Inflammatory macrophage (primary cell): ENCODE results near the gene RENBP.

ENCODE experiments used
- DNase-seq, 2 donors: peaks; one replicate each; pipeline ENCODE4 v3.0.0-alpha.2; 2020 to 2022

The RENBP gene

DNA sequence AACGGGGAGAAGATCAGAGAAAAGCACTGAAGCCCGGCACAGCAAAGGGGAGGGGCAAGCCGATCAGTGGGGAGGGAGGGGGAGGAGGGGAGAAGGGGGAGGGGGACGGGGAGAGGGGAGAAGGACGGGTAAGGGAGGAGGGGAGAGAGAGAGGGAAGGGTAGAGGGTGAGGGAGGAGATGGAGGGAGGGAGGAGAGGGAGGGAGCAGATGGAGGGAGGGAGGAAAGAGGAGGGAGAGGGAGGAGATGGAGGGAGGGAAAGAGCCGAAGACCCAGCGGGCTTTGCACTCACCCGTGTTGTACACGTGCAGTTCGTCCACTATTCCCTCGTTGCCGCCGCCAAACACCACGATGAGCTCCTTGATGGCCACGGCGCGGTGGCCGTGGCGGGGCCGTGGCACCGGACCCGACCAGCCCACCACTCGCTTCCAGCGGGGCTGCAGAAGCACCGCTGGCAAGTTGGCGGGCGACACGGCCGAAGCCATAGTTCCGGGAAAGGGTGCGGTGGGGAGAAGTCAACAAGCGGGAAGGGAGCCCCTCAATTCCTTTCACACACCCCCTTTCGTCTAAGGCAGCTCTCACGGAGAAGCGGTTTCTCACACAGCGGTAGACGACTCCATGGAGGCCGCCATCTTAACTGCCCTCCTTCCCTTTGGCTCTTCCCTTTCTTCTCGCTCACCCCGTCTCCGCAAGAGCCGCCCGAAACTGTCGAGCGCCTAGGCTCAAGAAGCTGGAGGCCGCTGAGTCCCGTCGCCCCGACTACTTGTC lies 26.1 kb upstream of the RENBP start:
- DNase-seq = no peak

DNA sequence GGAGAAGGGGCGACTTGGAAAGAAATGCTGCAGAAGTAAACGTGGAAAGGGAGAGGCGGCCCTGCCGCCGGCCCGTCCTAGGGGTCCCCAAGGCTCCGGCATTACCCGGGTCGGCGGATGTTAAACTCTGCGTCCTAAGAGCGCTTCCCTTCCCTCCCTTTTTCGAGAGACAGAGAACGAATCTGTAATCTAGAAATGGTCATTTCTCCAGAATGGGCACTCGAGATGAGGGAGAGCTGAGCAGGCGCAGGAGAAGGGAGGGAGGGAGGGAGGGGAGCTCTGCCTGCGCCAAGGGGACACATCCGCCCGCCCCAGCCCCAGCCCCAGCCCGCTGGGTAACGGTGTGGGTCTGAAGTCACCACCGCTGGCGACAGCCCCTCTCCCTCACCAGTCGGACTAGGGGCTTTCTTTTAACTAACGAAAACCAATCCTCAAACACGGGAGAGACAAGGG lies 25.5 kb upstream of the RENBP start:
- DNase-seq = no peak

DNA sequence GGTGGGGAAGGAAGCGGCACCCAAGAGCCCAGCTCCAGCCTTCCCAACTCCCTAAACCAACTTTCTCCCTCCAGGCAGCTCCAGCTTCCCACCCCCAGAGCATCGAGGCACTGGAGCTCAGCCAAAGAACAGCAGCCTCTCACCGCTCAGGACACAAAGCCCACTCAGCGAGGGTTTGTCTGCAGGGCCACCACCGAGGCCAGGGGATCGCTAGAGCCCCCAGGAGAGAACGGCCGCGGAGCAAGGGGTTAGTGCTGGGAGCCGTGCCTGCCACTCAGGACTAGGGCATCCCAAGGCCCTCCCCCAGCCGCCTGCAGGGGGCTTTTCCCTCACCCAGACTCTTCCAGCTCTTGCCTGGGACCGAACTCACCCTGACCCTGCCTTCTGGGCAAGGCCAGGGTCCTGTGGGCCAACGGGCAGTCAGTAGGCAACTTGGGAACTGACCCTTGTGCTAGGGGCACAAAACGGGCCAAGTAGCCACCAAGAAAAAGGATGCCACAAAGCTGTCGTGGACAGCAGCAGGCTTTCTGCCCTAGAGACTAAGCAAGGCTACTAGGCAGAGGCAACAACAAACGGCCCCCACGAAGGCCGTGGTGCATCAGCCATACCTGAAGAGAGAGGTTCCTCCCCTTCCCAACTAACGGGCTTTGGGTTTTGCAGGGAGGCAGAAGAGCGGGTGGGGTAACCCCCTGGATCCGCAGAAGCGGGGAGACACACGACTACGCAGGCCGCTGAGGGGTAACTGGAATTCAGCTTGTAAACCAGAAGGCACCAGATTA lies 24.9 kb upstream of the RENBP start:
- no peak for DNase-seq

DNA sequence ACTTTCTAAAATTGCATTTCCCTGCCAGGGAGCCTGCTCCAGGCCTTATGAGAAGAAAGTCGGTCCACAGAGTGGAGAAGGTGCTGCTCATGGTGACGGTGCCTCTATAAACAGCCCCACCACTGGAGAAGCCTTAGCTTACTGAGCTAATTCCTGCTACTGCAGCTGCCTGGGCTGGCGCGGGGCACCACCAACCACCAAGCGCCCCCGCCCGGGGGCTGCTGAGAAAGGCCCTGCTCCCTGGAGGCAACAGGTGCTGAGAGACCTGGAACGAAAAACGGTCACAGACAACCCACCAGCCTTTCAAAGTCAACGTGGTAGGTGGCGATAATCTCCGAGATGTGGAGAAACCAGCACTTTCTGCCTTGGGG lies 24.3 kb upstream of the RENBP start:
- no peak for DNase-seq

DNA sequence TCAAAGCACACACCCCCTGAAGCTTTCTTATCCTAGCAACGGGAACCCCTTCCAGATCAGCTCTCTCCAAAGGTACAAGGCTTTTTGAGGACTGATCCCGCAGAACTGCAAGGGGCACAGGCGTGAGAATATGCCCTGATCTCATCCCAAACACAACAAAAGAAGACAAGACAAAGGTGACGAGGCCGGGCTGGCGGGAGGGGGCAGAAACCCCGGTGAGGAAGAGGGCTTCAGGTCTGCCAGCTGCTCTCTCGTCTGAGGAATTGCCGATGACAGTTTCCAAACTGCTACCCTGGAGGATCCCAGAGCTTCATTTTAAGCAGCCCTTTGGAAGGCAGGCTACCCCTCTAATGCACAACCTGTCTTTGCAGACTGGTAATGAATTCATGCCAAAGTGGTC lies 23.8 kb upstream of the RENBP start:
- no peak for DNase-seq

DNA sequence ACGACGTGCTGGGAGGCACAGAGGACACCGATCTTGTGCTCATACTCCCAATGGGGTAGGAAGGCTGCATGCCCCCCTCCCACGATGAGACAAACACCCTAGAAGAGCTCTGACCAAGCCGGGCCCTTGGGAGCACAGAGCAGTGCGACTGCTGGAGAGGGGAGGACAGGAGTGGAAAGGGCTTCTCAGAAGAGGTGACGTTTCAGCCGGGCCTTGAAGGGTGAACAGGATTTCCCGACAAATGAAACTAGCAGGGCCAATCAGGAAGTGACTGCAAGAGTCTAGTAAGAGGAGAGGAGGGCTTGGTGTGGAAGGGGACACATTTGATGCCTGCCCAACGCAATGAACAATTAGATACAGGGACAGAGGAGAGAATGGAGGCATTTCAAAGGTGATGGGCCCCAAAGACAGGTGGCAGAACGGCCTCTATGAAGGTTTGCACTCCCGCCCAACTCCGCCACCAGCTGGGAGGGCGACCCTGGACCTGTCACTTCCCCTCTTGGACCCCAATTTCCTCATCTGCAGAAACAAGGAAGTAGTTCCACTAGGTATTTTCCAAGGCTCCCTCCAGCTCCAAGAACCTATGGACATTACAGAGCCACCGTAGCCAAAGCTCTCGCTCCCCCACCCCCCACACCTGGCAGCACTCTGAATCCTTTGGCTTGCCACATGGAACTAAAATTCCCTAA lies 23.2 kb upstream of the RENBP start:
- DNase-seq = peak in 1 of 2 donors; percentile 24

DNA sequence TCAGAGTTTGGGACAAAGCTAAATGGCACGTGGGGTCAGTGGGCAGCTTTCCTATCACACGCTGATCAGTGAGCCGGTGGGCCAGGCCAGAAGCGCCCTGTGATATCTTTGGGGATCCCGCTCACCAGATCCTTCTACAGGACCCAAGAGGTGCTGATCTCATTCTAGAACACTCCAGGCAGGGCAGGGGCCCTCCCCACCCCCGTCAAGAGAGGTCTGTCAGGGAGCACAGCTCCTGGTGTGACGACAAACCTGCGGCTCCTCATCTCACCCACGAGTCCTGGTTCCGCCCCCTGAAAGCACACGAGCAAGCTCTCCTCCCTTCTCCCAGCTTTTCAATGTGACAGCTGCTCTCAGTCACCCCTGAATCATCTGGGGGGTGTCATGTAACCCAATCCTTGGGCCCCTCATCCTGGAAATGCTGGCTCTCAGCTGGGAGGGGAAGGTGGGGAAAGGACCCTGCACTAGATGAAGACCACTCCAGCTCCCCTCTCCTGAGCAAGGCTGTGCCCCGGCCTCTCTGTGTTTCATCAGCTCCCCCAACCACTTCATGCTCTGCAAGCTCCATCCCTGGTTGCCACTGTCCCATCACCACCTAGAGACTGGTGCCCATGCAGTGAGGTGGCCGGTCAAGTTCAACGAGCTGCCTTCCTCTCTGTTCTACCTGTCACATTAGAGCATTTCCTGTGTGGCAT lies 22.5 kb upstream of the RENBP start:
- DNase-seq = no peak

DNA sequence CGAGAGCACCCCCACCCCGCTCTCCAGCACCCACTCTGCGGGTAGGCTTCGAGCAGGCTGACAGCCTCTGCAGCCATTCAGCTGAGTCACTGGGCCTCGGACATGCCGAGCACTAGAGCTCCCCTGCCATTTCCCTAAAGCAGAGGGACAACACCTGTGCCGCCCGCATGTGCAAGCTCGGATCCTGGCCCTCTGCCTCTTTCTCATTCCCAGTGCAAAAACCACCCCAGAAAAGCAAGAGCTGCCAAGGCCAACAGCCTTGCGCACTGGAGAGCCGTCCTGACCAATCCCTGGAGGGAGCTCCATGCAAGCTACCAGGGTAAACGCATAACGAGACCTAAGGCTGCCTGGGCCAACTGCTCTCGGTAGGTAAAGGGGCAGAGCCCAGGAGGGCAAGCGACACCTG lies 21.8 kb upstream of the RENBP start:
- no peak for DNase-seq

DNA sequence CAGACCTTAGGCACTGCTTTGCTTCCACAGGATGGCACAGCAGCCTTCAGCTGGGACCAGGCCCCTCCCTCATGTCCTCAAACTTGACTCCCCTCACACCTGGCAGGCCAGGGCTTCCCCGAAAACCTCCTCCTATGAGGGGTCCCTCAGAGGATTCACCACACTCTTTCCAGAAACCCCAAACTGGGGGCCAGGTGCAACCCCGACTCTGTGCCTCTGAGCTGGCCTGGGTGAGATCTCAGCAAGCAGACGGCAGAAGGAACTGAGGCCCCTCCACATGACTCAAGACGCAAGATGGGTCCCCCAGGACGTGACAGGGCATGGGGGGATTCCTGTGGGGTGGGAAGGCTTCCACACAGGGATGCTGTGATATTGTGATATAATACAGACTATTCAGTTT lies 21.0 kb upstream of the RENBP start:
- no peak for DNase-seq

DNA sequence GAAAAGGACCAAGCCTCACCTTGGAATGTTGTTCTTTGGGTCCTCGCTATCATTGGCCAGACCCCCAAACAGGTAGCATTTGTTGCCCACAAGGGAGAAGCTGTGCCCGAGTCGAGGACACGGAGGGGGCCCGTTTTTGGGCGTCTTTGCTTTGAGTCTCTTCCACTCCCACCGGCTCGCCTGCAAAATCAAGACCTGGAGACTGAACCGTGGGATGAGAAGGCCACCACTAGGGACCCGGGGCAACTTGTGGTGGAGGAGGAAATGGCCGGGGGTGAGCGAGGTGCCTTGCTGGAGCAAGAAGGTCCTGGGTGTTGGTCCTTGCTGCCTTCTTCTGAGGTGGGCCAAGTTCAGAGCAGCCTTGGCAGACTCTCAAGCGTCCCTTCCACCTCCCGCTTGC lies 19.7 kb upstream of the RENBP start:
- no peak for DNase-seq

DNA sequence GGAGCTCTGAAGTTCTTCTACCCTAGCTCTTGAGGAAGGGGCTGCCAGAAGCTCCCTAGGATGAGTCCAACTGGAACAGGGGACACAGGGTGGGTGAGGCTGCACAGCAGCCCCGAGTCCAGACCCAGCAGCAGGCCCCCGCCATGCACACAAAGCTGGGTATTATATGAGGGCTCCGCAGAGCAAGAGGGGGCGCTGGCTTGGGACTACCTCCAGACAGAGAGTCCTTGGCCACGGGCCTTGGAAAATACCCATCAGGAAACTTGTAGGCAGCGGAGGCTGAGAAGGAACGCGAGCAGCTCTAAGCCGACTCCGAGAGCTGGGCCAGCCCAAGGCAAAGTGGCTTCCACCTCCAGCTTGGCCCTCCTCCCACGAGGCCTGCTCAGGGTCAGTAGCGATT lies 19.1 kb upstream of the RENBP start:
- DNase-seq = no peak

DNA sequence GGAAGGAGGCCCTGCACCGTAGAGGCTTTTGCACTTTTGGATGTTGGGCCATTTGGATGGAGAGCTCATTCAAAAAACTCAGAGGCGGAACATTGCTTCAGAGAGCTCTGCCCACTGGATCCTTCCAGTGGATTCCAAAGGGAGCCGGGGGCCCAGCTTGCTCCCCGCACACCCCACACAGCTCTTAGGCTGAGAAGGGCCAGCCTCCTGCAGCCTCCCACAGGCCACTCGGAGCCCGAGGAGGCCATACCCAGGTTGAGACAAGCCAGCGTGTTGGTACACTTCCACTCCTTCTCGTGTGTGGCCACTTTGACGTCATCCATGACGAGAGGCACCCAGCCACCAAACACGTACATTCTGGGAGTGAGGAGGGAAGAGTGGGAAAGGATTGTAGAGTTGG lies 16.8 kb upstream of the RENBP start:
- DNase-seq = no peak

DNA sequence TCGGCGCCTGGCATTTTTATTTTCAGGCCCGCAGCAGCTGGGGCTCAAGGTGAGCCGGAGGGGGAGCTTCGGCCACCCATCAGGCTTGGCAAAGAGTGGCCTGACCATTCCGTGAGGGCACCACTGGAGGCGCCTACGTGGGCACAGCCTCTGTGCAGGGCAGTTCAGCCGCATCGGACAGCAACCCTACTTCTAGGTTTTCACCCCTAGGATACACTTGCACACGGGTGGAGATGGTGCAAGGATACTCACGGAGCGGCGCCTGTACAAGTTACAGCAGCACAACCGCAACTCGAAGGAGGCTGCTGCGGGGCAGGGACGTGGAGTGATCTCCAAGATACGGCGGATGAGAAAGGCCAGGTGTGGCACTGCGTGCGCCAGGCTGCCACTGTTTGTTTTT lies 16.3 kb upstream of the RENBP start:
- DNase-seq = no peak

DNA sequence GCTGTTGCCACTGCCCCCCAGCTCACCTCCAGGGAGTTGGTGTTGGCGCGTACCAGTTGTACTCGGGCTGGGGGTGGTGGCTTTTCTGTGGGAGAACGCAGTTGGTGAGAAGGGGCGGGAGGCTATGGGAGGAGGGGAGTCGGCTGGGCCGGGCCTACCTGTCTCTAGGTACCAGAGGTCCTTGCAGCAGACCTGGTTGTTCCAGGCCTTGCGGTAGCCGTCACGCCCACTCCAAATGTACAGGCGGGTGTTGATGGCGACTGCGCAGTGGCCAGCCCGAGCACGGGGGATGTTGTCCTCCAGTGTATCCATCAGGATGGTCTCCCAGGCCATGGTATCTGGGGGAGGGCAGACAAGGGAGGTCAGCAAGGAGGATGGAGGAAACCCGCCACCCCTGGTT lies 15.6 kb upstream of the RENBP start:
- no peak for DNase-seq

DNA sequence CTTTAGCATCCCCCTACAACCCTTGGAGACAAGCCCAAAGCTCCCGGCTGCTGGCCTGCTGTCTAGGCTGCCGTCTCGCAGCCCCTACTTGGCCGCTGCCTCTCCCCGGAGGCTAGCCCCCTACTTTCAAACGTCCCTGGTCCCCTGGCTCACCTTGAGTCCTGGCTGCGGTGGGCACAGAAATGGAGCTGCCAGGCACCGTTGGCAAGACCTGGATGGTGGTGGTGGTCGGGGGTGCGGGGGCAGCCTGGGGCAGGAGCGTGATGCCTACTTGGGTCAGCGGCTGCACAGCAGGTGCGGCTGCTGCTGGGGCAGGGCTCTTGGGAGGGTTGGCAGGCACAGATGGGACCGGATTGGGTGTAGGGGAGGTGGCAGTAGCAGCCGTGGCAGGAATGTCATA lies 15.2 kb upstream of the RENBP start:
- DNase-seq = no peak

DNA sequence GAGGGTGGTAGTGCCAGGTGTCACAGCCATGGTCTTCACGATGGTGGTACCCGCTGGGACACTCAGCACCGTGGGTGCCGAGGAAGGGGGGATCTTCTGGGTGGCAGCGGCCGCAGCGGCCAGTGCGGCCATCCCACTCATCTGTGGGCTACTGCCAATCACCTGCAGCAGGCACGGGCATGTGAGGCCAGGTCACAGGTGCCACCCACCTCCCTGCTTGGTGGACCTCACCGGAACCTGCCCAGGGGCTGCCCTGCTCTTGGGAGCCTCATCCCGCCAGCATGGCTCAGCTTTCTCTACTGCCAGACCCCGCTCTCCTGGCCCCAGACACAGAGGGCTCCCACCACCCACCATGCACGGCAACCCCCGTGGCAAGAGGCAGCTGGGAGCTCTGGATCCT lies 14.2 kb upstream of the RENBP start:
- DNase-seq = no peak

DNA sequence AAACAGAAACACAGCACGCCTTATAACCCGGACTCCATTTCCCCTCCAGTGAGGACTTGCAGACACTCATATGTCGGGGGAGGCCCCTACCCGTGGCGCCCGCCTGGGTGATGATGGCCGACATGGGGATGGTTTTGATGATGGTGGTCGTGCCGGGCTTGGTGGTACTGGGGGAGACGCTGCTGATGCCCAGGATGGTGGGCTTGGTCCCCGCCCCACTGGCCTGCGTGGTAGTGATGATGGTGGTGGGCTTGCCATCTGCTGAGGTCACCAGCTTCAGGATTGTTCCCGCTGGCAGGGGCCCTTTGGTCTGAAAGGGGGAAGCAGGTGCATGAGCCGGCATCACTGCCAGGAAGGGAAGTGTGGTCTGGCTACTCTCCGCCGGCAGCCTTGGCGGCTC lies 12.8 kb upstream of the RENBP start:
- DNase-seq = no peak

DNA sequence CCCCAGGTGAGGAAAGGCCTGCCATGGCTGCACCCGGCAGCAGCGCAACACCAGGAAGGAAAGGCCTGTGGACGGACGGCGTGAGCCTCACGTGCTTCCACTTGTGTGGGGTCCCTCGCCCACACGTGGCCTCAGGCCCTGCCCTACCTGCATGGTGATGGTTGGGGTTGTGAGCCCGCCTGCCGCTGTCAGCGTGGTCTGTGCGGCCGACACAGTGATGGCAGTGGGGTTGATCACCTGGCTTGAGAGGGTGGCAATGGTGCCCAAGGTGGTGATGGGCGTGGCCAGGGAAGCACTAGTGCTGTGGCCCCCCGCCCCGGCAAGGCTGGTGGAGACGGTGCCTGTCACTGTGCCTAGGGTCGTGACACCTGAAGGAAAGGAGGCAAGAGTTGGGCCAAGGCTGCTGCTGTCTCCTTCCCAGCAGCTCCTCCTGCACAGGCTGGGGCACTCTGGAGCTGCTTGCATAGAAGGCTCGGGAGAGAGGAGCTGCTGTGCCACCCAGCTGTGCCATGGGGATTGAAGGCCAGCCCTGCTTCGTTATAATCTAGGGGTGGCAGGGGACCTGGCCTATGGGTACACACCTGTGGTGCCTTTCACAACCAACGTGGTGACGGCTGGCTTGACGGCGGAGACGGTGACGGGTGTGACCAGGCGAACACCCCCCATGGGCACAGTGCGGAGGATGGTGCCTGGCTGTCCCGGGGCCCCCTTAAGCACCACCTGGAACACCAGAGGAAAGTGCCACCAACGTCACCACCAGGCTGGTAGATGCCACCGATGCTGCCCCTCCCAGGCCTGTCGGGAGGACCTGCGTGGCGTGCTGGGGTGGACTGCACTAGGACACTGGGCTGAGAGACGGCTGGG lies 11.8 kb upstream of the RENBP start:
- DNase-seq = no peak

DNA sequence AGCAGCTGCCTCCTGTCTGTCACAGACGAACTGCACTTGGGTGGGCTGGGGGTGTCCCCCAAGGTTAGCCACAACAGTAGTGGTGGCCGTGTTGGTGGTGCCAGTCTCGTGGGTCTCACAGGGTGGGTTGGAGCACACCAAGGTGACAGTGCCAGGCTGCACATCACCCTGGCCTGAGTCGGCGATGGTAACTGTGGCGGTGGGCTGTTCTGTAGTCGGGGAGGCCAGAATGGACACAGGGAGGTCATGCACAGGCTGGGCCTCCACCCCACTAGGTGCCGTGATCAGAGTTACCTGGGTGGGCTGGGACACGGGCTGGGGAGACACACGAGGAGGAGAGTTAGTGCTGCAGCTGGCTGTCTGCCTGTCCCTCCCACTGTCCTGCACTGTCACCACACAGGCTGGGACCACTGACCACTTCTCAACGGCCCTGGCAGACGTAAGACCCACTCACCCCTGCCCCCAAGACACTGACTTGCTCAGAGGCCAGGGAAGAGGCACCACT lies 10.8 kb upstream of the RENBP start:
- DNase-seq = no peak

DNA sequence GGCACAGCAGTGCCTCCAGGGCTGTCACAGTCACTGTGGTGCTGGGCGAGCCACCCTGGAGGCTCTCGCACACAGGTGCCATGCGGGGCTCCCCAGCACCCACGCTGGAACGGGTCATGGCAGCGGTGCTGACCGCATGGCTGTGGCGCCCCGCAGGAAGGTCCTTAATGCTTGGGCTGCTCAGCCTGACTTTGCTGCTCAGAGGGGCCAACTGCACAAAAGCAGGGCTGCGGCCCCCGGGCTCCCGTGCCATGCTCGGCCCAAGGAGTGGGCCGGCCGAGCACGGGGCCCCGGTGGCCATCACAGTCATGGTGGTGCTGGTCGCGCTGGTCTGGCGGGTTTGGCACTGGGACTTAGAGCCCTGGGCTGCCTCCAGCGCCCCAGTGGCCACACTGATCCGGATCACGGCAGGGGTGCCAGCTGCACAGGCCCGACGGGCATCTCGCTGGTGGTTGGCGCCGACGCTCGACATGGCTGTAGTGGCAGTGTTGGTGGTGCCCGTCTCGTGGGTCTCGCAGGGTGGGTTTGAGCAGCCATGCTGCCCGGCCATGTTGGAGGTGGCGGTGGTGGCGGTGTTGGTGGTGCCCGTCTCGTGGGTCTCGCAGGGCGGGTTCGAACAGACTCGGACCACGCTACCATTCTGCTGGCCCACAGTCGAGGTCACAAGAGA lies 10.2 kb upstream of the RENBP start:
- no peak for DNase-seq

DNA sequence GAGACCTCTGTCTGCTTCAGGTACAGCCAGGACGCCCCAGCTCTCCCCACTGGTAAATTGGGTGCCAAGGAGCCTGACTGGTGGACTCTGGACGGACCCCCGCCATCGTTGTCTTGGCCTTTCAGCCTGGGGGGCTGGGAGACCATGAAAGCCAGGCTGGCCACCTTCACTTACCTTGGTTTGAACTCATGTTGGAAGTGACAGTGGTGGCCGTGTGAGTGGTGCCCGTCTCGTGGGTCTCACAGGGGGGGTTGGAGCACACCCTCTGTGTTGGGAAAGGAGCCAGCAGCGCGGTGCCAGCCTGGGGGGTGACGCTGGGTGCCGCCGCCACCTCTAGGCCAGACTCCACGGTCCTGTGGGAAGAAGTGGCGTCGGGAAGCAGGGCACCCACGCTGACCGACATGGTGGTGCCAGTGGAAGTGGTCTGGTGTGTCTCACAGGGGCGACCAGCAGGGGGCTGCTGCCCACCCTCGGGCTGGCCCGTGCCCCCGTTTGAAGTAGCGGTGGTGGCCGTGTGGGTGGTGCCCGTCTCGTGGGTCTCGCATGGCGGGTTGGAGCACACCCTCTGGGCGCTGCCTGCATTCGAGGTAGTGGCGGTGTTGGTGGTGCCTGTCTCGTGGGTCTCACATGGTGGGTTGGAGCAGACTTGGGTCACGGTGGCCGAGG lies 9.6 kb upstream of the RENBP start:
- DNase-seq = no peak
